HG03378 (cell line): ENCODE measurements around the gene ANXA1.
"Not testable (repeated sequence)": the region's sequence is repeated elsewhere in the genome, so short reads cannot be mapped to it uniquely, and the experiment has no call there.

Experiments
- ATAC-seq: cut with Tn5 transposase; IDR thresholded peaks from one replicate; pipeline ENCODE4 v1.9.1; 2021; ENCODE audit warnings: mild to moderate bottlenecking, moderate library complexity; ENCODE audit not compliant: unreplicated experiment

Gene ANXA1

GRCh38 chr9:73167614-73168013, 15.9 kb downstream of the ANXA1 start:
- ATAC-seq, result peak; percentile 71

- ATAC-seq, result no peak
These were observed 16.8 kb downstream of the ANXA1 start for GRCh38 chr9:73168298-73168934.

DNA sequence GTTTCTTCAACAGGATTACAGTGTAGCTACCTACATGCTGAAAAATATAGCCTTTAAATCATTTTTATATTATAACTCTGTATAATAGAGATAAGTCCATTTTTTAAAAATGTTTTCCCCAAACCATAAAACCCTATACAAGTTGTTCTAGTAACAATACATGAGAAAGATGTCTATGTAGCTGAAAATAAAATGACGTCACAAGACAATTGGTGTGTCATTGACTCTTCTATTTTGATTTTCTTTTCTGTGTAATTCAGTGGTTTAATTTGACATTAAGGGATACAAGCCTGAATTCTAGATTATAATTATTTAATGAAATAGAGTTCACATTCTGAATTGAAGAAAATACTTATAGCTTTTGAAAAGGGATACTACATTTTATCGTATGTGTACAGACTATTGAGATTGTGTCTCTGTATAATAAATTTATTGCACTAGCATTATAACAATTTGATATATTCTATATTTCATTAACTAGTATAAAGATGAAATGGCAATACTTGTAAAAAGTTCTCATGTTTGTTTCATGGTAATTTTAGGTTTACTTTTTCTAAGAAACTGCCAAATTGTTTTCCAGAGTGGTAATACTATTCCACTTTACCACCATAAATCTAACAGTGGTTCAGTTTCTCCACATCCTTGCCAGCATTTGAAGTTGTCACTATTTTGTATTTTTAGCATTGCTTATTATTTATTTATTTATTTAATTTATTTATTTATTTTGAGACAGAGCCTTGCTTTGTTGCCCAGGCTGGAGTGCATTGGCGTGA, 18.7 kb downstream of the ANXA1 start:
- ATAC-seq, result no peak

DNA sequence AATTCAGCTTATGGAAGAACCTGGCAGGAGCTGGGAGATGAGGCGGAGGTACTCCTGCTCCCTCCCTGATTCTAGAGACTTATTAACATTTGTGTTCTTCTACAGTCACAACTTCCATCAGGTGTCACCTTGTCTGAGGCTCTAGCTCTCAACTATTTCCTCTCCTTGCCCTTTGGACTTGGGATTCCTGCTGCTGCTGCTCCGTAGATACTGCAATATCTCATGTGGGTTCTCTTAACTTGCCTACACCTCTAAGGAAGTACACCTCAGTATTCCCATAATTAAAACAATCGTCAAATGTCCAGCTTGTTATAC, 21.2 kb downstream of the ANXA1 start:
- ATAC-seq, result no peak

DNA sequence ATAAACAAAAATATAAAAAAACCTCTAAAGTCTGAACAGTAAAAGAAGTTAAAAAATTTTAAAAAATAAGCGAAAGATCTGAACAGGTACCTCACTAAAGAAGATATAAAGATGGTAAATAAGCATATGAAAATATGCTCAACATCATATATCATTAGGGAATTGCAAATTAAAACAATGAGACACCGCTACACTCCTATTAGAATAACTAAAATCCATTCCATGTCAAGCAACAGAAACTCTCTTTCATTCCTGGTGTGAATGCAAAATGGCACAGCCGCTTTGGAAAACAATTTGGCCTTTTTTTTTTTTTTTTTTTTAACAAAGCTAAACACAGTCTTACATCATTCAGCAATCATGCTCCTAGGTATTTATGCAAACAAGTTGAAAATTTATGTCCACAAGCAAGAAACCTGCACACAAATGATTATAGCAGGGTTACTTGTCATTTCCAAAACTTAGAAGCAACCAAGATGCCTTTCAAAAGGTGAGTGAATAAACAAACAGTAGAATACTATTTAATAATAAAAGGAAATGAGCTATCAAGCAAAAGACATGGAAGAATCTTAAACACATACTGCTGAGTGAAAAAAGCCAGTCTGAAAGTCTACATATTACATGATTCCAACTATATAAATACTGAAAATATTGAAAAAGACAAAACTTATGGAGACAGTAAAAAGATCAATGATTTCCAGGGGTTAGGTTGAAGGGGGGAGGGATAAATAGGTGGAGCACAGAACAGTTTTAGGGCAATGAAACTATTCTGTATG, 22.1 kb downstream of the ANXA1 start:
- no peak for ATAC-seq

DNA sequence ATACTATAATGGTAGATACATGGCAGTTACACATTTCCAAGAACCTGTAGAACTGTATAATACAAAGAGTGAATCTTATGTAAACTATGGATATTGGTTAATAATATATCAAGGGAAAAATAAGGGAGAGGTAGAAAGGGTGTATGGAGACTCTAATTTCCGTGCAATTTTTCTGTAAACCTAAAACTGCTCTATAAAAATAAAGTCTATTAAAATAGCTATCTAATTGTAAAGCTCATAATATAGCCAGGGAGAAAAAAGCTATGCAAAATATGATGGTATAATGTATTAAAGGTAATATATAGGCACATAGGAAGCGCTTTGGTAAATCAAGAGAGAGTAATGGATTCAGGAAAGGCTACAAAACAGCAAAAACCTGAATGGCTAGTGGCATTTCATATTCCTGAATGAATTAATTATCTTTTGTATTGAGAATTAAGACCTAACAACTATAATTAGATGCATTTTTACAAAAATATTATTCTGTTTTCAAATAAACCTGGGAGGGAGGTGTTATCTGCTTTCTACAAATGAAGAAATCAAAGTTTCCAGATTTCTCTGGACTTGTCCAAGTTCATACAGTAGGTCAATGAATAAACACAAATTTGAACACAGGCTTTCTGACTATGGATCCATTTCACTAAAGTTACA, 22.8 kb downstream of the ANXA1 start:
- no peak for ATAC-seq

DNA sequence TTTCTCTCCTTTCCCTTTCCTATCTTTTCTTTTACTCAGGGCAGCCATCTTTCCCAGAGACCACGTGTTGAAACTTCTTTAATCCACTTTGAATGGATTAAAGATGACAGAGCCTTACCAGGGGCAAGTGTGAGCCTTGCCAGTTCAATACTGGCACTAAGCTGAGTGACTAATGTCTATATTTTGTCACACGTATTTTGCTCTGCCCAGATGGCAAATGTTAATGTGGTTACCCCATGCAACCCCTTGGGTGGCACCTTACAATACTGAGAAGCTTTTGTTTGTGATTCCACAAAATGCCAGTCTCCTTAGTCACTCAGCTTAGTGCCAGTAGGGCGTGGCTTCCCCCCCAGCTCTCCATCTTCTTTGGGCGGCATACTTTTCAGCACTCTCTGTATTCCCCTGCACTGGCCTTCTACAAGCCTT, 24.8 kb downstream of the ANXA1 start:
- ATAC-seq, result no peak

DNA sequence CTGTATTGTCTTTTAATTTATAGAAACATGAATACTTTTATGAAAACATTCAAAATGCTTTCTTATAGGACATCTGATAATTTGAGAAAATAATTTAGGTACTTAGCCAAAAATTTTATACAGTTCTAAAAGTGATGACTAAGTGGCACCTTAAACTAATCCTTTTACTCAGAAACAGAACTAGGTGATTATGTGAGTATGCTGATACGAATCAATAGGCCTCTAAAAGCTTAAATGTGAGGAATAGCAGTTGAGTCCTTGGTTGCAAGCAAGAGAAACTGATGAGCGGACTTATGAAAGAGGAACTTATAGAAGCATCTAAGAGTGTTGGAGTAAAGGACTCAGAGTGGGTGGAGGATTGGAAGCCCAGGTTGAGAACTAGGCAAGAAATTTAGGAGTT, 26.4 kb downstream of the ANXA1 start:
- no peak for ATAC-seq

DNA sequence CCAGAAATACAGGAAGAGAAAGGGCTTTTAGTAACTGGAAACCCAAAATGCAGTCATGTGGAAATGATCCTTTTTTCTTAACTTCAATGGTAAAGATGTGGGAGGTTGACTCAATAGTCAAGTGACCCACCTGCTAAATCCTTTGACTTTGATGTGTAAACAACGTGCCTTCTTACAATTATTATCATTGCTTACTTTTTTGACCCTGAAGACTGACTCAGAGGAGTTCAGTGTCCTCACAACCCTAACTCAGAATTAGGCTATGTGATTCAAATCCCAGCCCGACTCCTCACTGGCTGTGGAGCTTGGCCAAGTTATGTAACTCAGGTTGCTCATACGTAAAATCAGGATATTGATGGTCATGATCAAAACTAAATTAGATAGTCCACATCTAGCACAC, 27.9 kb downstream of the ANXA1 start:
- no peak for ATAC-seq

- no peak for ATAC-seq
These were observed 28.7 kb downstream of the ANXA1 start for GRCh38 chr9:73180403-73180802.

- no peak for ATAC-seq
These were observed 31.3 kb downstream of the ANXA1 start for GRCh38 chr9:73182928-73183327.

DNA sequence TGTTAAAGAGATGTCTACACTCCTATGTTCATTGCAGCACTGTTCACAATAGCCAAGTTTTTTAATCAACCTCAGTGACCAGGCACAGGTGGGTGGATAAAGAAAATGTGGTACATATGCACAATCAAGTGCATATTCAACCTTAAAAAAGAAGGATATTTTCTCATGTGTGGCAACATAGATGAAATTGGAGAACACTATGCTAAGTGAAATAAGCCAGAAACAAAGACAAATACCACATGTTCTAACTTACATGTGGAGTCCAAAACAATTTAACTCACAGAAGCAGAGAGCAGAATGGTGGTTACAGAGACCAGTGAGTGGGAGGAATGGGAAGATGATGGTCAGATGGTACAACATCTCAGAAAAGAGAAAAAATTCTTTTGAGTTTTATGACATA, 31.8 kb downstream of the ANXA1 start:
- no peak for ATAC-seq

DNA sequence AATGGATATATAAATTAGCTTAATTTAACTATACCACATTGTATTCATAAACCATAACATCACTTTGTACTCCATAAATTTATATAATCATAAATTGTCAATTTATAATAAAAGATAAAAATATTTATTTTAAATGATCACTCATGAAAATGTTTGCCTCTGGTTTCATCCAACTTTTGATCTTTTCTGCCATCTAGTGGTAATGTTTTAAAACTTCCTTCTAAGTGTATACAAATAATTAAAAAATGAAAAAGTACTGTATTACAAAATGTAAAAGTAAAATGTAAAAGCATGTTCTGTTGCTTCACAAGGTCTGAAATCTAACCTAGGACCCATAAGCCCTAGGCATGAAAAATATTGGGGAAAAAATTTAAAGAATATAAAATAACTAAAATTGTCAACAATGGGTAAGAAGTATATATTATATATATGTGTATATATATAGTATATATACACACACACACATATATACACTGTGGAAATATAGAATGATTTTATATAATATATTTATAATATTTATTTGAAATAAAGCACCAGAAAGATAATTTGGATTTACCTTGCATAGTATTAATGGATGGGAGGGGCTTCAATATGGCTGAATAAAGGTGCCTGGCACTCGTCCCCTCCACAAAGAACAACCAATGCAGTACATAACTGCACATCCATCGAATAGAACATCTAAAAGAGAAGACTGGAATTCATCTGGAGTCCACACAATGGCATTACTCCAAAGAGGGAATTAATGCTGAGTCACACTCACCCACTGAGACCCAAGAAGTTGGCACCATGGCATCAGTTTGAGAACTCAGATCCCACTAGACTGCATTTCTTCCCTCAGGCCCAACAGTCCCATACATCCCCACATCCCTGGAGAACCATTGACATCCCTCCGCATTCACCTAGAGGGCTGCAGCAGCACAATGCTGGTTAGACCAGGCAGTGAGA, 32.5 kb downstream of the ANXA1 start:
- ATAC-seq, result peak; percentile 43

DNA sequence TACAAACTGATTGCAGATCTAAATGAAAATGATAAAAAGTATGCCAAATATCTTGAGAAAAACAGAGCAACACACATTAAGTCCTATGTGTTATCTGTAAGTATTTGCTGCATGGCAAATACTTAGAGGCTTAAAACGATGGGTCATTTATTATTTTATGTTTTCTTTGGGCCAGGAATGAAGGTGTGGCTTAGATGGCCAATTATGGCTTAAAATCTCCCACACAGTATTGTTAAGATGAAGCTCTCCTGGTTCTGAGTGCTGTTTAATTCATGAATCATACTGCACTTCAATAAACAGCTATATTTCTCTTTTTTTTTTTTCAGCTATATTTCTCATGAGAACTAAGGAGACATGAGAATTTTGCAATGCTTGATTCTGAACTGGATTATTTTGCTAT, 39.4 kb downstream of the ANXA1 start:
- ATAC-seq, result not testable (repeated sequence)

- ATAC-seq, result no peak
These were observed 42.6 kb downstream of the ANXA1 start for GRCh38 chr9:73194284-73194683.

DNA sequence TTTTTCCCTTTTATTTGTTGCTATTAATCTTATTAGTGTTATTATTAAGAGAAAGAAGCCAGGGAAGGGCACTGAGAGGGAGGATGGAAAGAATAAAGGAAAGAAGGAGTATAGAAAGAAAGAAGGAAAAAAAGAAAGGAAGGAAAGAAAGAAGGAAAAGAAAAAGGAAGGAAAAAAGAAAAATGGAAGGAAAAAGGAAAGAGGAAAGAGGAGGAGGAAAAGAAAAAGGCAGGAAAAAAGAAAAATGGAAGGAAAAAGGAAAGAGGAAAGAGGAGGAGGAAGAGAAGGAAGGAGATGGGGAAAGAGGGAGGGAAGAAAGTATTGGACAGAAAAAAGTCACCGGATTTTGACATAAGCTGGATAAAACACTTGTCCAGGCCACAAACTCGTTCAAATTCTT, 47.8 kb downstream of the ANXA1 start:
- no peak for ATAC-seq

DNA sequence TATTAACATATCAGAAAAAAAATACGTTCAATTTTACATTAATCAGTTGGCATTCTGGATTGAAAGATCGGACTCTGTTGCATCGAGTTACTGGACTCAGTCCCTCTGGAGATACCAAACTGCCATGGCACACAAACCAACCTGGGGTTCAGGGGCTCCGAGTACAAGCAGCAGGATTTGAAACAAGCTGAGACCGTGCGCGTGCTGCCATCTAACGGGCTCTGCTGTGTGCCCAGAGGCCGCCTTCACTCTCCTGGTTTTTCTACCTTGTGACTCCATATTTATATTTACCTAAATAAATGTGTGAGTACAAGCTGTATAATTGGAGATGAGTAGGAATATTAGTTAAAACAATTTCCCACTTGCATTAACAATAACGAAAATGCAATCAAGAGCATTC, 48.2 kb downstream of the ANXA1 start:
- no peak for ATAC-seq

DNA sequence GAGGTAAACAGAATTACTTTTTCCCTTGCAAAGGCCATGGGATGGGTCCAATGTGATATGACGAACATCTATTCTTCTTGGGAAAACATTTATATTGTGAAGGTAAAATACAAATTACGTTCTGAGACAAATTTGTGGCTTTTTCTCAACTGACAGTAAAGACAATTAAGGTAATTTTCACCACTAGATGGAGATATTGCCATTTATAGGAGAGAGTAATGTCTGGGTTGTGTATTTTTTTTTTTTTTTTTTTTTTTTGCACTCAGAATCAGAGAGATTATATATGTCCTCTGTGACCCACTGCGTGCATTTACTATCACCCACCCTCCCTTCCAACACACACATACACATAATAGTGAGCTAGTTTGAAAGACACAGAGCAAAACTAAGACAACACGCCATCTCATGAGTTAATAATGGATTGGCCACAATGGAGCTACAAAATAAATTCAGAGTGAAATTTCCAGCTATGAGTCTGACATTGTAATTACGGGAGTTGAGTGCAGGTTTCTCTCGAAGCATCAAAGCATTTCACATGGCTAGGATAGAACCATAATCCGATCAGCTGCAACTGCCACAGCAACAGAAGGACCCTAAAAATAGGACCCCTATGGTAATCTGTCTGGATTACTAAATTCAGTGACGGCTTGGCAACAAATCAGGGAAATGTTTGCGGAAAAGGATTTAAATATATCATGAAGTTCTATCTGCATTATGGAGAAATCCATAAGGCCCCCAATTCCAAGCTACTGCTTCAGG, 49.2 kb downstream of the ANXA1 start:
- ATAC-seq, result no peak

- ATAC-seq, result no peak
These were observed 51.3 kb downstream of the ANXA1 start for GRCh38 chr9:73202980-73203379.

- no peak for ATAC-seq
These were observed 53.3 kb downstream of the ANXA1 start for GRCh38 chr9:73204936-73205335.
